ENCODE measurements around the gene ODF2.

- TF ChIP-seq CTCF (conservative IDR thresholded peaks at IDR 0.05; ENCODE audit: low read depth, low read length), result no peak
- TF ChIP-seq EZH2phosphoT487 (IDR thresholded peaks at IDR 0.05; ENCODE audit: borderline replicate concordance, low read length), result no peak
- TF ChIP-seq EZH2 (IDR thresholded peaks at IDR 0.05; ENCODE audit: low read length, unreplicated experiment), result no peak
Measured at GRCh38 chr9:128494746-128495129, 38.9 kb downstream of the ODF2 start.

Measured in PC-3 (cell line).